Adrenal gland (tissue), 12 donors: ENCODE measurements around the gene PHACTR3. TPM values are rescaled to one million over a fixed set of nuclear protein-coding genes. Genes with fewer than 3 reads are reported as not detected.

Experiments used
- DNase-seq, 7 donors: peaks; one replicate each; pipeline ENCODE4 v3.0.0-alpha.2; 2019 to 2020
- H3K27ac ChIP-seq, 5 donors: fragments of 200-600 bp; sonication (generic) in 4 of 5; 1 replicate in 3 of 5; 2 replicates in 2 of 5; pipeline versions ENCODE4 v1.5.1 to v1.8.0; 2016 to 2020; ENCODE audit warnings: mild to moderate bottlenecking in 1 of 5
- H3K27me3 ChIP-seq: fragments of 200-600 bp; 2 replicates; pipeline ENCODE4 v1.8.0; 2021
- H3K36me3 ChIP-seq, 2 donors: fragments of 200-600 bp; replicated peaks in 1 of 2; 1 replicate in 1 of 2; 2 replicates in 1 of 2; pipeline versions ENCODE4 v1.5.1 to v1.8.0; 2018 to 2022
- H3K4me1 ChIP-seq, 2 donors: fragments of 200-600 bp; replicated peaks in 1 of 2; 1 replicate in 1 of 2; 2 replicates in 1 of 2; pipeline versions ENCODE4 v1.5.1 to v1.8.0; 2018 to 2021
- H3K4me3 ChIP-seq, 4 donors: fragments of 200-600 bp; sonication (generic) in 3 of 4; one replicate each; pipeline ENCODE4 v1.5.1; 2016 to 2018
- H3K9me3 ChIP-seq, 3 donors: fragments of 200-600 bp; sonication (generic) in 1 of 3; replicated peaks in 1 of 3; 1 replicate in 2 of 3; 2 replicates in 1 of 3; pipeline versions ENCODE4 v1.5.1 to v1.8.0; 2016 to 2021
- CTCF ChIP-seq, 6 experiments: fragments of 450-650 bp in 4 of 6; fragments of 200-600 bp in 2 of 6; sonication (generic) in 1 of 6; IDR thresholded peaks; 1 replicate in 5 of 6; 2 replicates in 1 of 6; pipeline versions ENCODE4 v1.5.1 to v1.8.0; 2016 to 2021; ENCODE audit warnings: antibody characterized with exemption in 6 of 6, mild to moderate bottlenecking in 2 of 6, moderate library complexity in 1 of 6
- POLR2A ChIP-seq, 2 donors: fragments of 450-650 bp; IDR thresholded peaks; one replicate each; pipeline ENCODE4 v1.6.1; 2017; ENCODE audit warnings: antibody characterized with exemption in 2 of 2, mild to moderate bottlenecking in 2 of 2, moderate library complexity in 1 of 2
- WGBS, 4 donors: extraction: QIAGEN DNeasy Blood & Tissue Kit in 2 of 4; methylation state at CpG; one replicate each; pipeline versions ENCODE4 v1.1.5 to v1.1.7; 2013 to 2017; 5-methylcytosine and 5-hydroxymethylcytosine counted together
- intact Hi-C, 2 donors: fragments of 100-400 bp; cut with DNase I; formaldehyde crosslinking; loops; one replicate each; pipeline versions ENCODE4 v1.14.1 to v1.15.0; 2022 to 2023
- polyA plus RNA-seq, 3 donors: library from polyadenylated mRNA; stranded (reverse); fragments of 200-250 nt in 2 of 3; fragments of 350-450 nt in 1 of 3; fragmentation: Illumina TruSeq in 1 of 3; extraction: RNeasy Lipid Tissue Mini Kit (QIAGEN cat#74804) in 1 of 3; gene quantifications; one replicate each; pipeline ENCODE4 v1.2.3, GENCODE V29; 2013 to 2014
- total RNA-seq, 9 donors: library from RNA; depleted of rRNA in 4 of 9; stranded (reverse); fragments of >200 nt in 4 of 9; fragments of 120-200 nt in 1 of 9; fragmentation: NEBNext Ultra II Directional in 1 of 9; extraction: Animal tissue kit (Norgen Biotek cat#: 25700) in 1 of 9; gene quantifications; one replicate each; pipeline versions ENCODE4 v1.1.0 to v1.2.4, GENCODE V29; 2013 to 2023
- donor health status: healthy with polysubstance abuse.
- donor health status: Bipolar disorder and iron deficiency.
- donor health status: DM: yes; HTN: yes; CAD: no.
- donor health status: DM: no; HTN: no; CAD: no.
- donor health status: DM: no; HTN: no; CAD: no.
- donor health status: DM: yes; HTN: yes; CAD: no.

The PHACTR3 gene
- total and polyA plus RNA-seq, 12 donors, result 0.17 to 4.5 (median 0.81) TPM

DNA sequence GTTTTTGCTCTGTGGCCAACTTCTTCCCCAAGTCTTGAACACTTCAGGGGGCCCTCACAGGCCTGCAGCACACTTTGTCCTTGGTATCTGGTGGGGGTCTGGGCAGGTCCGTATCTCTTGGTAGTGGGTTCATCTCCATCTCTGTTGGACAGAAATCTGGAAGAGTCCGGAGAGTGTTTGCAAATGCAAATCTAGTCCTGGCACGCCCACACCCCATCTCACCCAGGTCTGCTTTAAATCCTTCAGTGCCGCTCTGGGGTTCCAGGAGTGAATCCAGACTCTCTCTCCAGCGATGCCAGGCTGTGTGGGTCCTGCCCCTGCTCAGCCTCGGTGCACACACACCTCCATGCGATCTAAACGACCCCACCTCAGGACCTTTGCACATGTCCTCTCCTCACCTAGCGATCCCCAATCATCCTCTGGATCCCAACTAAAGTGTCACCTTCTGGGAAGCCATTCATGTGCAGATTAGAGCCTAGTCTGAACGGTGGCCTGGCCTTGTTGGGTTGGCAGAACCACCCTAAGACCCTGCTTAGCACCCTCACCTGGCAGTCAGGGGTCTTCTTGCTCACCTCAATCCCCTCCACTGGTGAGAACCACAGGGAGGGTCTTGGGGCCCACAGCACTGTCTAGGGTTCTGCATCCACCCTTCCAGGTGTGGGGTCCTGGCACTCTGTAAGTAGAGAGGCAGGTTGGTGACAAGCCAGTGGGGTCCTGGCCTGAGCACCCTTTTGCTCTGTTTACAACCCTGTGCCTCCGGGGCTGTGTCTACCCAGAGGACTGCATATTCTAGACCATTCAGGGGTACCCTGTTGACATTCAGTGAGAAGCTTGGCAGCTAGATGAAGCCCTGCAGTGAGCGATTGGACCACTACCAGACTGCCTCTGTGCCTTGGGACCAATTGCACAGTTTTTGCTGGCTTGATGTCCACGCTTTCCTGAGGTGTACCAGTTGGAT lies 228.3 kb downstream of the PHACTR3 start:
- WGBS, 4 donors, result 63 to 86% (median 85%) methylated on average over 4 to 13 of the region's 13 CpGs
- H3K4me3 ChIP-seq, result no peak overlapping the region
- peaks cover 0 to 10% of the 10 kb centered on the region in 2 donors for H3K4me1 ChIP-seq
- H3K27ac ChIP-seq, result no peak overlapping the region
- TF ChIP-seq CTCF (IDR thresholded peaks at IDR 0.05), result no peak
- TF ChIP-seq POLR2A (IDR thresholded peaks at IDR 0.05), result no peak
- no peaks in the 10 kb centered on the region for H3K36me3 ChIP-seq
- DNase-seq, result no peak
- H3K9me3 ChIP-seq, result no peaks in the 10 kb centered on the region
- H3K27me3 ChIP-seq, result no peaks in the 10 kb centered on the region
- intact Hi-C loops, result no loop called here

GRCh38 chr20:59835057-59835447 lies 230.7 kb downstream of the PHACTR3 start:
- peaks cover 0 to 10% of the 10 kb centered on the region in 2 donors for H3K4me1 ChIP-seq
- WGBS, 4 donors, result 42 to 66% (median 48%) methylated on average over 2 of the region's 2 CpGs
- H3K4me3 ChIP-seq, result no peak overlapping the region
- no peak overlapping the region for H3K27ac ChIP-seq
- H3K9me3 ChIP-seq, result no peaks in the 10 kb centered on the region
- no peaks in the 10 kb centered on the region for H3K36me3 ChIP-seq
- H3K27me3 ChIP-seq, result peaks cover 5% of the 10 kb centered on the region
- no peak for DNase-seq
- no peak for TF ChIP-seq CTCF (IDR thresholded peaks at IDR 0.05)
- no peak for TF ChIP-seq POLR2A (IDR thresholded peaks at IDR 0.05)
- intact Hi-C loops, result no loop called here

GRCh38 chr20:59835448-59836395 lies 231.4 kb downstream of the PHACTR3 start:
- peak overlapping the region in 1 of 5 donors; percentile 60 for H3K27ac ChIP-seq
- no peaks in the 10 kb centered on the region for H3K9me3 ChIP-seq
- 5 to 6% (median 6%) methylated on average over 15 to 16 of the region's 16 CpGs for WGBS, 4 donors
- no peak for TF ChIP-seq CTCF (IDR thresholded peaks at IDR 0.05)
- no peak for TF ChIP-seq POLR2A (IDR thresholded peaks at IDR 0.05)
- H3K4me3 ChIP-seq, result no peak overlapping the region
- intact Hi-C loops, result no loop called here
- peak in 6 of 7 donors; percentile 21 to 67 (median 36) for DNase-seq
- peaks cover 0 to 10% of the 10 kb centered on the region in 2 donors for H3K4me1 ChIP-seq
- H3K36me3 ChIP-seq, result no peaks in the 10 kb centered on the region
- H3K27me3 ChIP-seq, result peaks cover 5% of the 10 kb centered on the region

- no peaks in the 10 kb centered on the region for H3K36me3 ChIP-seq
- no peak for DNase-seq
- no peaks in the 10 kb centered on the region for H3K9me3 ChIP-seq
- H3K4me3 ChIP-seq, result no peak overlapping the region
- TF ChIP-seq CTCF (IDR thresholded peaks at IDR 0.05) (no peak), POLR2A (IDR thresholded peaks at IDR 0.05) (no peak)
- H3K4me1 ChIP-seq, result peaks cover 0 to 10% of the 10 kb centered on the region in 2 donors
- intact Hi-C loops, result no loop called here
- WGBS, 4 donors, result 17 to 25% (median 22%) methylated on average over 6 of the region's 6 CpGs
- H3K27me3 ChIP-seq, result peaks cover 7% of the 10 kb centered on the region
- H3K27ac ChIP-seq, result no peak overlapping the region
Observed at GRCh38 chr20:59836767-59837166, 232.4 kb downstream of the PHACTR3 start.
